ENCODE data around the gene GM2A. TPM values are rescaled to one million over a fixed set of nuclear protein-coding genes. Genes with fewer than 3 reads are reported as not detected.
A peak's percentile ranks its signal among the peaks of the same experiment; 100 is the strongest.
"Not testable (repeated sequence)": the region's sequence is repeated elsewhere in the genome, so short reads cannot be mapped to it uniquely, and the experiment has no call there.

GM2A gene
- total RNA-seq, 3 donors from 2014 or later, result 8.1 to 9.9 (median 9.0) TPM

GRCh38 chr5:151298063-151298855 is 45.3 kb downstream of the GM2A start:
- H3K9me3 Mint-ChIP-seq, result no peaks in the 10 kb centered on the region
- H3K4me1 Mint-ChIP-seq (ENCODE audit: low read depth), result no peaks in the 10 kb centered on the region
- DNase-seq (no peak), ATAC-seq (peak; percentile 38 to 53)
- no peak overlapping the region for H3K4me3 Mint-ChIP-seq
- H3K27me3 Mint-ChIP-seq (ENCODE audit: low read depth), result peaks cover 13% of the 10 kb centered on the region
- no peaks in the 10 kb centered on the region for H3K36me3 Mint-ChIP-seq (ENCODE audit: insufficient read depth)

- peaks cover 14% of the 10 kb centered on the region for H3K27me3 Mint-ChIP-seq (ENCODE audit: low read depth)
- DNase-seq, result no peak
- H3K36me3 Mint-ChIP-seq (ENCODE audit: insufficient read depth), result no peaks in the 10 kb centered on the region
- H3K9me3 Mint-ChIP-seq, result no peaks in the 10 kb centered on the region
- H3K4me3 Mint-ChIP-seq, result no peak within 1 kb of the TSS
- no peaks in the 10 kb centered on the region for H3K4me1 Mint-ChIP-seq (ENCODE audit: low read depth)
- no peak for ATAC-seq
These were observed 50.7 kb downstream of the GM2A start, which contains the start of gene SLC36A3 for GRCh38 chr5:151303666-151304065. SLC36A3 (minus strand) TSS chr5:151303766; CDS start chr5:151303354, 412 bp downstream.

GRCh38 chr5:151309266-151309665 is 56.3 kb downstream of the GM2A start:
- H3K9me3 Mint-ChIP-seq, result peaks cover 11% of the 10 kb centered on the region
- H3K27me3 Mint-ChIP-seq (ENCODE audit: low read depth); H3K4me1 Mint-ChIP-seq (ENCODE audit: low read depth); H3K36me3 Mint-ChIP-seq (ENCODE audit: insufficient read depth); ATAC-seq; DNase-seq; H3K4me3 Mint-ChIP-seq: not testable (repeated sequence)

GRCh38 chr5:151309821-151310220 is 56.8 kb downstream of the GM2A start:
- not testable (repeated sequence) for H3K27me3 Mint-ChIP-seq (ENCODE audit: low read depth); ATAC-seq; DNase-seq; H3K4me3 Mint-ChIP-seq; H3K36me3 Mint-ChIP-seq (ENCODE audit: insufficient read depth); H3K4me1 Mint-ChIP-seq (ENCODE audit: low read depth)
- H3K9me3 Mint-ChIP-seq, result peaks cover 11% of the 10 kb centered on the region

GRCh38 chr5:151310932-151311331 is 57.9 kb downstream of the GM2A start:
- Mint-ChIP-seq H3K4me3 (no peak overlapping the region), H3K27me3 (ENCODE audit: low read depth) (no peaks in the 10 kb centered on the region), H3K36me3 (ENCODE audit: insufficient read depth) (peaks cover 4% of the 10 kb centered on the region), H3K9me3 (peaks cover 11% of the 10 kb centered on the region), H3K4me1 (ENCODE audit: low read depth) (peaks cover 1% of the 10 kb centered on the region)
- no peak for ATAC-seq
- no peak for DNase-seq

GRCh38 chr5:151312756-151313324 is 59.9 kb downstream of the GM2A start:
- ATAC-seq (no peak), DNase-seq (no peak)
- peaks cover 4% of the 10 kb centered on the region for H3K36me3 Mint-ChIP-seq (ENCODE audit: insufficient read depth)
- H3K9me3 Mint-ChIP-seq, result peaks cover 11% of the 10 kb centered on the region
- no peaks in the 10 kb centered on the region for H3K27me3 Mint-ChIP-seq (ENCODE audit: low read depth)
- H3K4me3 Mint-ChIP-seq, result no peak overlapping the region
- H3K4me1 Mint-ChIP-seq (ENCODE audit: low read depth), result peaks cover 2% of the 10 kb centered on the region

GRCh38 chr5:151313357-151313756 is 60.4 kb downstream of the GM2A start:
- peaks cover 2% of the 10 kb centered on the region for H3K4me1 Mint-ChIP-seq (ENCODE audit: low read depth)
- DNase-seq, result no peak
- no peak overlapping the region for H3K4me3 Mint-ChIP-seq
- H3K9me3 Mint-ChIP-seq, result peaks cover 11% of the 10 kb centered on the region
- no peak for ATAC-seq
- H3K36me3 Mint-ChIP-seq (ENCODE audit: insufficient read depth), result peaks cover 4% of the 10 kb centered on the region
- no peaks in the 10 kb centered on the region for H3K27me3 Mint-ChIP-seq (ENCODE audit: low read depth)

- Mint-ChIP-seq H3K27me3 (ENCODE audit: low read depth) (no peaks in the 10 kb centered on the region), H3K9me3 (peaks cover 4% of the 10 kb centered on the region), H3K4me3 (no peak overlapping the region), H3K4me1 (ENCODE audit: low read depth) (peaks cover 2% of the 10 kb centered on the region), H3K36me3 (ENCODE audit: insufficient read depth) (peaks cover 2% of the 10 kb centered on the region)
- DNase-seq, result peak; percentile 27
- ATAC-seq, result peak in 1 of 2 donors; percentile 38
These were observed 63.1 kb downstream of the GM2A start for GRCh38 chr5:151315998-151316597.

- ATAC-seq (no peak), DNase-seq (no peak)
- no peaks in the 10 kb centered on the region for H3K36me3 Mint-ChIP-seq (ENCODE audit: insufficient read depth)
- peaks cover 2% of the 10 kb centered on the region for H3K4me1 Mint-ChIP-seq (ENCODE audit: low read depth)
- H3K27me3 Mint-ChIP-seq (ENCODE audit: low read depth), result peaks cover 2% of the 10 kb centered on the region
- no peak overlapping the region for H3K4me3 Mint-ChIP-seq
- H3K9me3 Mint-ChIP-seq, result no peaks in the 10 kb centered on the region
These were observed 64.9 kb downstream of the GM2A start for GRCh38 chr5:151317871-151318270.

GRCh38 chr5:151318850-151319732 is 66.1 kb downstream of the GM2A start:
- peaks cover 2% of the 10 kb centered on the region for H3K4me1 Mint-ChIP-seq (ENCODE audit: low read depth)
- H3K9me3 Mint-ChIP-seq, result no peaks in the 10 kb centered on the region
- peaks cover 7% of the 10 kb centered on the region for H3K27me3 Mint-ChIP-seq (ENCODE audit: low read depth)
- ATAC-seq (no peak), DNase-seq (no peak)
- no peaks in the 10 kb centered on the region for H3K36me3 Mint-ChIP-seq (ENCODE audit: insufficient read depth)
- no peak overlapping the region for H3K4me3 Mint-ChIP-seq

Other genes with a start within 250 kb of the GM2A start
- gene GPX3, start 232.6 kb upstream of the GM2A start, total RNA-seq, result 1 to 10 TPM in 2 of 3 donors, under 1 TPM in 1; 0.47 to 1.1 (median 1.0) TPM
- 100 to 1,000 TPM; 199 to 329 (median 211) TPM for gene TNIP1, start 172.2 kb upstream of the GM2A start, total RNA-seq
- 100 to 1,000 TPM; 102 to 156 (median 128) TPM for gene ANXA6, start 95.4 kb upstream of the GM2A start, total RNA-seq
- gene CCDC69, start 29.1 kb upstream of the GM2A start, total RNA-seq, result 10 to 100 TPM; 20.0 to 23.0 (median 21.2) TPM
- gene SLC36A3, start 50.6 kb downstream of the GM2A start, total RNA-seq, result not detected
- not detected for gene SLC36A2, start 94.4 kb downstream of the GM2A start, total RNA-seq
- 1 to 10 TPM; 6.8 to 8.2 (median 6.8) TPM for gene SLC36A1, start 194.4 kb downstream of the GM2A start, total RNA-seq

Data from activated T-cell treated with anti-CD3 and anti-CD28 coated beads, Interleukin-2, amount 50 U/mL, for 4 hours (primary cell).